Measurements from ENCODE around the gene FGF11. TPM values are rescaled to one million over a fixed set of nuclear protein-coding genes. Genes with fewer than 3 reads are reported as not detected.
A peak's percentile ranks its signal among the peaks of the same experiment; 100 is the strongest.

The FGF11 gene
- polyA plus RNA-seq, 1 of the 3 experiments (the other 2 are of a cell fraction), result 1.9 TPM

DNA sequence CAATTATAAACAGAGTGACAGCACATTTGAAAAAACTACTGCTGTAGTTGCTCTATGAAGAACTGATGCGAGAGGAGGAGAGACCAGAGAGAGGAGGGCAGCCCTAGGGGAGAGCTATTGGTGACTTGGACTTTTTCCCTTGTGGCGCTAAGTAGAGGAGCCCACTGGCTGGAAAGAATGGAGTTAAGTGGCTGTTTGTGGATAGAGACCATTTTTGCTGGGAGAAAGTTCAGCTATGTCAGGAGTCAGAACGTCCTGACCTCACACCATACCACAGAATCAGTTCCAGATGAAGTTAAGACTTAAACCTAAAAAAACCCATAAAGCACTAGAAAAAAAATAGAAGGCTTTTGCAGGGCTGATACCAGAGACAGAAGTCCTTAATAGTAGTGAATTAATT is 46.9 kb downstream of the FGF11 start:
- H3K9ac ChIP-seq, result peak overlapping the region; percentile 100; the same call in 1 of the 2 replicates
- peaks cover 65% of the 10 kb centered on the region for H4K20me1 ChIP-seq (ENCODE audit: insufficient read depth)
- H3K79me2 ChIP-seq (ENCODE audit: insufficient read depth), result peaks cover 82% of the 10 kb centered on the region
- CTCF ChIA-PET, result interaction anchor here (1.4 to 4.4 kb wide), 4 partner anchors 29 to 130 kb away, joined by 7 to 22 read pairs (median 12); no protein-coding TSS in a partner anchor
- no peaks in the 10 kb centered on the region for H3K27me3 ChIP-seq (ENCODE audit: insufficient read depth)
- no peaks in the 10 kb centered on the region for H3K9me2 ChIP-seq
- TF ChIP-seq RAD21 (IDR thresholded peaks at IDR 0.05; ENCODE audit: low read length) (no peak), MXI1 (IDR thresholded peaks at IDR 0.05; ENCODE audit: low read depth, low read length) (no peak), EZH2phosphoT487 (IDR thresholded peaks at IDR 0.05; ENCODE audit: borderline replicate concordance, low read depth) (no peak), RFX5 (IDR thresholded peaks at IDR 0.05; ENCODE audit: low read length) (no peak), USF1 (IDR thresholded peaks at IDR 0.05; ENCODE audit: borderline replicate concordance, low read depth) (no peak), CTCF (IDR thresholded peaks at IDR 0.05) (no peak), PBX3 (IDR thresholded peaks at IDR 0.05) (no peak)
- WGBS (ENCODE audit: low lambda C conversion rate), result 59% methylated on average over 3 of the region's 3 CpGs
- H3K36me3 ChIP-seq (replicated peaks in 1 of 2; ENCODE audit: control insufficient read depth in 1 of 2, insufficient read depth in 2 of 2, low read length in 1 of 2), result peaks cover 3 to 9% of the 10 kb centered on the region in 2 experiments
- no peak overlapping the region; the same call in 1 of the 2 replicates for H2AFZ ChIP-seq (ENCODE audit: low read depth)
- peaks cover 7% of the 10 kb centered on the region for H3F3A ChIP-seq (replicated peaks; ENCODE audit: insufficient read depth)
- H3K4me2 ChIP-seq, result peak overlapping the region; percentile 90
- peaks cover 26 to 34% of the 10 kb centered on the region in 2 experiments for H3K4me1 ChIP-seq (ENCODE audit: control insufficient read depth in 1 of 2, insufficient read depth in 2 of 2, low read depth in 1 of 2, low read length in 1 of 2)
- no peak for DNase-seq
- POLR2A ChIA-PET, result no interaction called here
- H3K27ac ChIP-seq (ENCODE audit: low read depth in 2 of 2, low read length in 1 of 2), result peak overlapping the region in 1 of 2 experiments; percentile 33; a peak in 1 of 4 replicates
- H3K4me3 ChIP-seq (ENCODE audit: low read depth in 2 of 2, low read length in 1 of 2), result peak overlapping the region; percentile 85 to 100; a peak in 3 of 4 replicates
- H3K9me3 ChIP-seq, result no peaks in the 10 kb centered on the region

DNA sequence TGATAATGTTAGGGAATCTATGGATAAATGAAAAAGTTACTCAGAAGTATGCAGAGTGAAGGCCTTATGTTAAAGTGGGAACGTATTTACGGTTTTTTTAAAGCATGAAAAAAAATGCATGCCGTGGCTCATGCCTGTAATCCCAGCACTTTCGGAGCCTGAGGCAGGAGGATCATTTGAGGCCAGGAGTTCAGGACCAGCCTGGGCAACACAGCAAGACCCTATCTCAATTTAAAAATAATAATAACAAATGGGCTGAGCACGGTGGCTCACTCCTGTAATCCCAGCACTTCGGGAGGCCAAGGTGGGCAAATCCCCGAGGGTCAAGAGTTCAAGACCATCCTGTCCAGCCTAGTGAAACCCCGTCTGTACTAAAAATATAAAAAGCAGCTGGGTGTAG is 50.8 kb downstream of the FGF11 start:
- H3K9me3 ChIP-seq, result no peaks in the 10 kb centered on the region
- H3K4me2 ChIP-seq, result no peak overlapping the region
- ChIA-PET POLR2A (no interaction called here), CTCF (interaction anchor here (0.6 to 1.2 kb wide), 5 partner anchors 13 to 71 kb away, joined by 3 to 6 read pairs (median 3); no protein-coding TSS in a partner anchor)
- peaks cover 99% of the 10 kb centered on the region for H4K20me1 ChIP-seq (ENCODE audit: insufficient read depth)
- H3F3A ChIP-seq (replicated peaks; ENCODE audit: insufficient read depth), result no peaks in the 10 kb centered on the region
- no peak overlapping the region for H2AFZ ChIP-seq (ENCODE audit: low read depth)
- peaks cover 3 to 23% of the 10 kb centered on the region in 2 experiments for H3K36me3 ChIP-seq (replicated peaks in 1 of 2; ENCODE audit: control insufficient read depth in 1 of 2, insufficient read depth in 2 of 2, low read length in 1 of 2)
- no peak overlapping the region for H3K9ac ChIP-seq
- no peaks in the 10 kb centered on the region for H3K9me2 ChIP-seq
- DNase-seq, result no peak
- peaks cover 100% of the 10 kb centered on the region for H3K79me2 ChIP-seq (ENCODE audit: insufficient read depth)
- 87% methylated on average over 8 of the region's 8 CpGs for WGBS (ENCODE audit: low lambda C conversion rate)
- H3K27ac ChIP-seq (ENCODE audit: low read depth in 2 of 2, low read length in 1 of 2), result no peak overlapping the region
- H3K27me3 ChIP-seq (ENCODE audit: insufficient read depth), result no peaks in the 10 kb centered on the region
- H3K4me1 ChIP-seq (ENCODE audit: control insufficient read depth in 1 of 2, insufficient read depth in 2 of 2, low read depth in 1 of 2, low read length in 1 of 2), result peaks cover 19 to 26% of the 10 kb centered on the region in 2 experiments
- no peak overlapping the region for H3K4me3 ChIP-seq (ENCODE audit: low read depth in 2 of 2, low read length in 1 of 2)
- TF ChIP-seq CHD2 (IDR thresholded peaks at IDR 0.05; ENCODE audit: low read length, partially characterized antibody), result no peak
- no peak for TF ChIP-seq REST (IDR thresholded peaks at IDR 0.05; ENCODE audit: low read depth, low read length)
- TF ChIP-seq NRF1 (IDR thresholded peaks at IDR 0.05; ENCODE audit: low read depth, low read length), result no peak
- TF ChIP-seq EP300 (IDR thresholded peaks at IDR 0.05; ENCODE audit: borderline replicate concordance in 1 of 2, low read depth in 1 of 2, low read length in 1 of 2), result no peak
- TF ChIP-seq NFIC (IDR thresholded peaks at IDR 0.05; ENCODE audit: borderline replicate concordance), result no peak
- TF ChIP-seq FOXM1 (IDR thresholded peaks at IDR 0.05; ENCODE audit: low read depth), result no peak
- no peak for TF ChIP-seq YY1 (IDR thresholded peaks at IDR 0.05; ENCODE audit: low read depth)
- no peak for TF ChIP-seq RCOR1 (IDR thresholded peaks at IDR 0.05; ENCODE audit: low read length)
- TF ChIP-seq TAF1 (IDR thresholded peaks at IDR 0.05; ENCODE audit: borderline replicate concordance, low read depth, low read length), result no peak
- TF ChIP-seq, protein P1, sequence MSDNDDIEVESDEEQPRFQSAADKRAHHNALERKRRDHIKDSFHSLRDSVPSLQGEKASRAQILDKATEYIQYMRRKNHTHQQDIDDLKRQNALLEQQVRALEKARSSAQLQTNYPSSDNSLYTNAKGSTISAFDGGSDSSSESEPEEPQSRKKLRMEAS (IDR thresholded peaks at IDR 0.05; ENCODE audit: low read depth), result no peak
- no peak for TF ChIP-seq TCF12 (IDR thresholded peaks at IDR 0.05)
- TF ChIP-seq ELF1 (IDR thresholded peaks at IDR 0.05), result no peak
- TF ChIP-seq PBX3 (IDR thresholded peaks at IDR 0.05), result no peak
- no peak for TF ChIP-seq RXRA (IDR thresholded peaks at IDR 0.05; ENCODE audit: borderline replicate concordance, low read depth)

All from SK-N-SH (cell line).